Endothelial cell of umbilical vein (primary cell): ENCODE measurements around the gene CEBPG. TPM values are rescaled to one million over a fixed set of nuclear protein-coding genes. Genes with fewer than 3 reads are reported as not detected.

Source experiments
- BruUV-seq: library from RNA; stranded (reverse); fragments of 400-500 nt; replicated peaks from 2 replicates; lab custom pipeline; 2021; lab: Mats Ljungman, UMichigan
- CTCF ChIA-PET: fragments of 300-600, 350-600 bp; sonication (Branson Sonifier 250); formaldehyde crosslinking; loops from one replicate; lab custom pipeline; 2021; ENCODE audit warnings: antibody characterized with exemption, inconsistent platforms; lab: Charles Lee
- POLR2A ChIA-PET: fragments of 300-600, 350-600 bp; sonication (Branson Sonifier 250); formaldehyde crosslinking; loops from one replicate; lab custom pipeline; 2021; ENCODE audit warnings: antibody characterized with exemption, inconsistent platforms; lab: Charles Lee
- DNase-seq: peaks from one replicate; pipeline ENCODE4 v3.0.0-alpha.2; 2011; ENCODE audit warnings: low read depth, low spot score
- FAIRE-seq: peaks from 2 replicates; lab custom pipeline; 2011; peaks lifted over from hg19 to GRCh38; lab: Jason Lieb, UNC
- H2AFZ ChIP-seq: 2 replicates; pipeline ENCODE4 v1.6.0; 2012; ENCODE audit warnings: low read depth, low read length, control low read depth, inconsistent platforms
- H3K27ac ChIP-seq: 2 replicates; pipeline ENCODE4 v1.5.1; 2011; ENCODE audit warnings: low read depth, mild to moderate bottlenecking, control low read depth, low read length, moderate library complexity; ENCODE audit not compliant: insufficient read depth
- H3K27me3 ChIP-seq, 2 experiments: 2 replicates each; pipeline versions ENCODE4 v1.6.0 to v1.6.1; 2011; ENCODE audit warnings: low read length in 2 of 2, mixed read lengths in 1 of 2; ENCODE audit not compliant: control insufficient read depth in 2 of 2, insufficient read depth in 2 of 2
- H3K36me3 ChIP-seq, 2 experiments: 2 replicates in 1 of 2; 3 replicates in 1 of 2; pipeline ENCODE4 v1.5.1; 2011; ENCODE audit warnings: low read length in 2 of 2, mild to moderate bottlenecking in 1 of 2, moderate library complexity in 1 of 2; ENCODE audit not compliant: control insufficient read depth in 2 of 2, insufficient read depth in 2 of 2; ENCODE audit errors: extremely low read depth in 1 of 2
- H3K4me1 ChIP-seq: 3 replicates; pipeline ENCODE4 v1.5.1; 2011; ENCODE audit warnings: mild to moderate bottlenecking, low read length; ENCODE audit not compliant: control insufficient read depth, insufficient read depth; ENCODE audit errors: extremely low read depth
- H3K4me2 ChIP-seq: 2 replicates; pipeline ENCODE4 v1.6.1; 2011; ENCODE audit warnings: low read length, control low read depth, mixed read lengths; ENCODE audit not compliant: insufficient read depth
- H3K4me3 ChIP-seq, 3 experiments: fragments of 200-600 bp in 1 of 3; sonication (generic), shearing (Covaris generic) in 1 of 3; replicated peaks in 1 of 3; 2 replicates each; pipeline ENCODE4 v1.5.1; 2011 to 2016; ENCODE audit warnings: control low read depth in 3 of 3, low read length in 3 of 3, mild to moderate bottlenecking in 2 of 3, inconsistent platforms in 1 of 3, low read depth in 1 of 3, moderate library complexity in 1 of 3; ENCODE audit not compliant: insufficient read depth in 1 of 3
- H3K79me2 ChIP-seq: 2 replicates; pipeline ENCODE4 v1.6.0; 2012; ENCODE audit warnings: low read length, inconsistent platforms; ENCODE audit not compliant: control insufficient read depth, insufficient read depth
- H3K9ac ChIP-seq: replicated peaks from 2 replicates; pipeline ENCODE3; 2011; ENCODE audit warnings: low read length, control low read depth; ENCODE audit not compliant: insufficient read depth; ENCODE audit errors: extremely low read depth
- H3K9me1 ChIP-seq: replicated peaks from 3 replicates; pipeline ENCODE4 v1.6.0; 2011; ENCODE audit warnings: mild to moderate bottlenecking, low read length; ENCODE audit not compliant: control insufficient read depth, insufficient read depth; ENCODE audit errors: extremely low read depth
- H3K9me3 ChIP-seq: replicated peaks from 2 replicates; pipeline ENCODE4 v1.5.1; 2012; ENCODE audit warnings: low read length, inconsistent platforms; ENCODE audit not compliant: control insufficient read depth, insufficient read depth
- H4K20me1 ChIP-seq: replicated peaks from 2 replicates; pipeline ENCODE3; 2011; ENCODE audit warnings: mild to moderate bottlenecking, low read length; ENCODE audit not compliant: control insufficient read depth, insufficient read depth; ENCODE audit errors: extremely low read depth
- EZH2 ChIP-seq: IDR thresholded peaks from 2 replicates; pipeline ENCODE4 v1.6.1; 2012; ENCODE audit warnings: borderline replicate concordance, low read depth, mild to moderate bottlenecking, moderate library complexity, low read length, inconsistent platforms; ENCODE audit not compliant: severe bottlenecking
- JUN ChIP-seq: IDR thresholded peaks from 2 replicates; pipeline ENCODE4 v1.6.1; 2011; ENCODE audit warnings: borderline replicate concordance, low read depth; ENCODE audit not compliant: insufficient read length, insufficient read depth
- MYC ChIP-seq: IDR thresholded peaks from one replicate; pipeline ENCODE4 v1.6.1; 2011; ENCODE audit warnings: mild to moderate bottlenecking, low read depth, low read length
- POLR2AphosphoS5 ChIP-seq: IDR thresholded peaks from 2 replicates; pipeline ENCODE4 v1.6.1; 2012; ENCODE audit warnings: low read depth, mild to moderate bottlenecking, control low read depth, low read length, moderate library complexity; ENCODE audit not compliant: insufficient read depth
- dilution Hi-C: fragments of 300-500 bp; cut with MboI; formaldehyde crosslinking; loops from one replicate; pipeline ENCODE4 v1.15.0; 2019; ENCODE audit warnings: low sequenced_read_pairs; ENCODE audit not compliant: extremely low pct_ligation_motif_present
- intact Hi-C: fragments of 100-400 bp; cut with micrococcal nuclease; formaldehyde crosslinking; loops from one replicate; pipeline ENCODE4 v1.10.0; 2022
- polyA plus RNA-seq, 4 experiments: library from polyadenylated mRNA; depleted of rRNA in 3 of 4; stranded (reverse) in 3 of 4; unstranded in 1 of 4; fragments of >200 nt; gene quantifications; 2 replicates each; pipeline versions ENCODE4 v1.2.1 to v1.2.3, GENCODE V29; 2011 to 2012; ENCODE audit warnings: missing spikeins in 1 of 4
- total RNA-seq: library from RNA; stranded (reverse); gene quantifications from 2 replicates; pipeline ENCODE4 v1.2.3, GENCODE V29; 2021
- TF ChIP-seq, protein P1 (sequence below): IDR thresholded peaks from 2 replicates; pipeline ENCODE4 v1.6.1; 2011; ENCODE audit not compliant: insufficient read depth, insufficient read length

Gene CEBPG
- total and polyA plus RNA-seq, 2 donors (not counting 3 experiments of a cell fraction or from before 2014, with no cell fraction given), result 10.2 to 24.6 TPM

DNA sequence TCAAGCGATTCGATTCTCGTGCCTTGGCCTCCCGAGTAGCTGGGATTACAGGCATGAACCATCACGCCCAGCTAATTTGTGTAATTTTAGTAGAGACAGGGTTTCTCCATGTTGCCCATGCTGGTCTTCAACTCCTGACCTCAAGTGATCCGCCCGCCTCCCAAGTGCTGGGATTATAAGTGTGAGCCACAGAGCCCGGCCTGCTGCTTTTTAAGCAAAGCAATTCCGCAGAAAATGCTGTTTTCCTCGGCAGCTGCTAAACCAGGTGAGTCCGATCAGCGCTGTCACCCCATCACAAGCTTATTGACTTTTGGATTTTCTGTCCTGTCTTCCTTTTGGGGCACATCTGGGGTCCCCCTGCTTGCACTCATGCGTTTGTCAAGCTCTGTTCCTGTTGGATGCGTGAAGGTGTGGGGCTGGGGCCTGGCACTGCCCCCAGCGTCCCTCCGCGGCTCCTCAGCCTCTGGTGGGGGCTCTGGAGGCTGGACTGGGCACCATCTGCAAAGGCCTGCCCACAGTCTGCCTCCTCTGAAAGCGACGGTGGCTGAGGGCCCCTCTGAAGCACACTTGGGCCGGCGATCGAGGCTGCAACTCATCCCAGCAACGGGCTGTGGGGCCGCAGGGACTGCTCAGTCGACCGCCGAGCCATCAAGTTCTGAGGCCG, 25.7 kb downstream of the CEBPG start:
- H3K27me3 ChIP-seq, result no peaks in the 10 kb centered on the region
- dilution Hi-C loops (no loop called here), intact Hi-C loops (loop anchor here (5.0 kb wide), 1 partner anchor 97 kb away; the partner anchor contains the start of gene CEBPA)
- CTCF ChIA-PET, result interaction anchor here (1.5 to 4.4 kb wide), 4 partner anchors 13 to 379 kb away, joined by 4 to 18 read pairs (median 8); no protein-coding TSS in a partner anchor
- no peaks in the 10 kb centered on the region for H3K36me3 ChIP-seq
- H3K79me2 ChIP-seq, result no peaks in the 10 kb centered on the region
- no TSS peak for BruUV-seq
- H3K9me3 ChIP-seq, result no peaks in the 10 kb centered on the region
- H3K9ac ChIP-seq, result no peak overlapping the region
- TF ChIP-seq, protein P1, sequence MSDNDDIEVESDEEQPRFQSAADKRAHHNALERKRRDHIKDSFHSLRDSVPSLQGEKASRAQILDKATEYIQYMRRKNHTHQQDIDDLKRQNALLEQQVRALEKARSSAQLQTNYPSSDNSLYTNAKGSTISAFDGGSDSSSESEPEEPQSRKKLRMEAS, result no peak
- no peak for TF ChIP-seq JUN
- no peak for TF ChIP-seq POLR2AphosphoS5
- no peak for TF ChIP-seq EZH2
- TF ChIP-seq MYC, result no peak
- no peak overlapping the region for H3K4me2 ChIP-seq
- no peak overlapping the region for H2AFZ ChIP-seq
- no peaks in the 10 kb centered on the region for H4K20me1 ChIP-seq
- POLR2A ChIA-PET, result no interaction called here
- H3K4me1 ChIP-seq, result peaks cover 19% of the 10 kb centered on the region
- H3K27ac ChIP-seq, result no peak overlapping the region
- H3K9me1 ChIP-seq, result no peaks in the 10 kb centered on the region
- no peak for DNase-seq
- H3K4me3 ChIP-seq, result no peak overlapping the region
- no peak for FAIRE-seq
